Kidney capillary endothelial cell (primary cell): Measurements from ENCODE around the gene TCF12.

Source experiments
- DNase-seq: peaks from one replicate; pipeline ENCODE4 v3.0.0-alpha.2; 2018; ENCODE audit warnings: low spot score

TCF12 gene

DNA sequence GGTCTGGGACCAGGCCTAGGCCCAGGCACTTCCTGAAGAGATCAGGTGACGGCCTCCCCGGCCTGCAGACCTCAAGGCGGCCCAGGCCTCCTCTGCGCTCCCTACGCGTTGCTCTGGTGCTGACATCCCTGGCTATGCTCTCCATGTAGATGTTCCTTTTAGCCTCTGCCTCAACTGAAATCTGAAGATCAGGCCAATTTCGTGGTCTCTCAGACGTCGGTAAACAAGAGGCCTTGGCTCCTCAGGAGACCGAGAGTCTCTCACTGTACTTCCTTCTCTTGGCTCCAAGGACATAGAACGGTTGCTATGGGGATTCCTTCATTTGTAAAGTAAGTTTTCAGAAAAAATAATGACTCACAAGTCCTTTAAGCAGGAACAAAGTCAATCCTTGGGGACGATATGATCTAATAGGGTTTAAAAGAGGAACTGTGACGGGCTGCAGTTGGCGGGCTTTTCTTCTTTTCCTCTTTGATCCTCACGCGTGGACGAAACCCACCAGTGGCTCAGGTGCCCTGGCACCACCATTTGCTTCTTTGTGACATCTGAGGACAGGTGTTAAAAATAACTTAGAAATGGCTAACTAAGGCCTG lies 402.3 kb downstream of the TCF12 start:
- DNase-seq = peak; percentile 62

DNA sequence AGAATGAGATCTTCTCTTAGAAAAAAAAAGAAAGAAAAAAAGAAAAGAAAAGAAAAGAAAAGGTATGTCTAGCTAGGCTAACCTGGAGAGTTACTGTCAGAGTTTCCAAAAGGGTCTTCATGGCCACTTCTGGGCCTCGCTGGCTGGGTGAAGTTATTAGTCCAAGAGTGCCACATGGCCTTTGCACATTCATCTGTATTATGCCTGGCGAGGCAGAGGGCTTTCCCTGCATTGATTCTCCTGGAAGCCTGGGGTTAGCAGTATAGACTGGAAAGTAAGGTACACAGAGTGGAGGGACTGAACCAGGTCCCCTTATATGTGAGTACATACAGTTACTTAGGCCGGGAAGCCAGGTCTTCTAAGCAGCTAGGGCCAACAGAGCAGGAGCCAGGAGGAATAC lies 403.0 kb downstream of the TCF12 start:
- no peak for DNase-seq

DNA sequence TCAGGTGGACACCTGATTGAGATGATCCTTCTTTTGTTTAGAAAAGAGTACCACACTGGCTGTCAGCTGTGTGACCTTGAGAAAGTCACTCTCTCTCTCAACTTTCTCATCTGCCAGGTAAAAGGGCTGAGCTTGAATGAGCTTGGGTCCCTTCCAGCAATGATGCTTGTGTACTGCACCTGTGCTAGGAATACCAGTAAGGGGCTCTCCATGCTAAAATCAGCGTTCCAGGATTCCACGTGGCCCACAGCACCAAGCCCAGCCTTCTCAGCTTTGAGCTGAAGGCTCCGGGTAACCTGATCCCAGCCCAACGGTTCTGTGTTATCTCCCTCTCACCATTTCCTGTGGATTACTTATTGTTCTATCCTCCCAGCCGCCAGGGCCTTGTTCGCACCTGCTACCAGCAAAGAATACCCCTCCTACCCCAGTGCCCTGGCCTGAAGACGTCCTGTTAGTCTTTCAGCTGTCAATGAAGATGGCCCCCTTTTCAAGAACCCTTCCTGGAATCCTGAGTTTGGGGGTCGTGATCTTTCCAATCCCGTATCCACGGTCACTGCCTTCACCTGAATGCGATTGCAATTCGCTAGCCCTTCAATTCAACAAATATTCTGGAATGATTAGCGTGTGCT lies 403.6 kb downstream of the TCF12 start:
- DNase-seq = no peak

GRCh38 chr15:57322602-57323250 lies 404.3 kb downstream of the TCF12 start:
- DNase-seq = no peak

DNA sequence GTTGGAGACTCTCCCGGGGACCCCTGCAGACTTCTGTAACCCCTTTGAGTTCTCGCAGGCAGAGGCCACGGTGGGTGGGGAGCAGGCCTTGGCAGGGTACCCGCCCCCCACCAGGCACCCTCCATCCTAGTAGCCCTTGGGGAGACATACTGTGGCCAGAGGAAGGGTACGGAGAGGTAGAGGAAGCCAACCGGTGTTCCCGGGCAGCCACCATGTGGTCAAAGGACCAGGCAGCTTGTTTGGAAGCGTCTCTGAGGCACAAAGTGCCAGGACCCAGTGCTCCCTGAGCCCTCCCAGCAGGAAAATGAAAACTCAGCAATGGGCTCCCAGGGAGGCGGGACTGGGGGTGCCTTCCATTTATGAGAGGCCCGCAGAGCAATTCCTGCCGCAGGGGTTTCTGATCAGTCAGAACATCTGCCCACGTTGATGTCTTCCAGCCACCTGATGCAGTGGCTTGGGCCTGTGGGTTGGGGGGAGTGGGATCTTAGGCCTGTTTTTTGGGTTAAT lies 404.9 kb downstream of the TCF12 start:
- DNase-seq = no peak

DNA sequence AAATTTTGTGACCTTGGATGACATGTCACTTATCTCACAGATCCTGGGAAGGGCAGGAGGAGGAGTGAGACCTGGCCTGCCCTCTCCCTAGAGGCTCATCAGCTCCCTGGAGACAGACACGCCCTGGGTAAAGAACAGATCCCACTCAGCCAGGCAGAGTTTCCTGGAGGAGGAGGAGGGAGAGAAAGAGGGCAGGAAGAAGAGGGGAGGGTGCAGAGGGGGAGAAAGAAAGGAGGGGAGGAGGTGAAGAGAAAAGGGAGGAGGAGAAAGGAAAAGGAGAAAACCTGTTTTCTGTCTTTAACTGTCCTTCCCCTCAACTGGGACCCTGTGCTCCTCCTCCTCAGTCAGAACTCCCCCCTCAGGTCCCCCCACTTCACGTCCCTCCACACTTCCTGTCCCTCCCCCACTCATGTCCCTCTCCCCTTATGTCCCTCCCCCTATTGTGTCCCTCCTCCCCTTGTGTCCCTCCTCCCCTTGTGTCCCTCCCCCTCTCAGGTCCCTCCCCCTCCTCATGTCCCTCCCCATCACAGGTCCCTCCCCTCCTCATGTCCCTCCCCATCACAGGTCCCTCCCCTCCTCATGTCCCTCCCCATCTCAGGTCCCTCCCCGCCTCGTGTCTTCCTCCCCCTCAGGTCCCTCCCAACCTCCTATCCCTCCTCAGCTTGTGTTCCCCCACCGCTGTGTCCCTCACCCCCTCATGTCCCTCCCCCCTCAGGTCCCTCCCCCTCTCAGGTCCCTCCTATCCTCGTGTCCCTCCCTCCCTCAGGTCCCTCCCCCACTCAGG lies 405.6 kb downstream of the TCF12 start:
- DNase-seq = no peak

GRCh38 chr15:57324590-57324890 lies 406.1 kb downstream of the TCF12 start:
- no peak for DNase-seq

DNA sequence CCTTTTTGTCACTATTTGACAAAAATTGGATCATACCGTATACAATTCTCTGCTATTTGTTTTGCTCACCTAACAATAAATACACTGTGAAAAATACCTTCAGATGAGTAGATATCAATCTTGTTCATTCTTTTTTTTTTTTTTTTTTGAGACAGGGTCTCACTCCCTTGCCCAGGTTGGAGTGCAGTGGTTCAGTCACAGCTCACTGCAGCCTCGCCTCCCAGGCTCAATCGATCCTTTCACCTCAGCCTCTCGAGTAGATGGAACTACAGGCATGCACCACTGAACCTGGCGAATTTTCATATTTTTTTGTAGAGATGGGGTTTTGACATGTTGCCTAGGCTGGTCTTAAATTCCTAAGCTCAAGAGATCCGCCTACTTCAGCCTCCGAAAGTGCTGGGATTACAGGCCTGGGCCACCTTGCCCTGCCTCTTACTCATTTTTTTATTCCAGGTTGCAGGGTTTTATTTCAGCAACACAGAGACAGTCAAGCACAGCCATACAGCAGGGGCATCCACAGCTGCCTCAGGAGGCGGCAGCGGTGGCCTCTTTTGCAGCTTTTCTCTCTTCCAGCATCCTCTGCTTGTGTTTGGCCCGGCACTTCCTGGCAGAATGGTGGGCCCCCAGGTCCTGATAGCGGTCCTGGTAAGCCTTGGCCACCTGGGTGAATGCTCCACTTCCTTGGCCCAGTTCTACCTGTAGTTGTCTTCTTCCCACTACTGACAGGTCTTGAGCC lies 406.7 kb downstream of the TCF12 start:
- no peak for DNase-seq

GRCh38 chr15:57326196-57326595 lies 407.8 kb downstream of the TCF12 start:
- no peak for DNase-seq

GRCh38 chr15:57327985-57328471 lies 409.6 kb downstream of the TCF12 start:
- DNase-seq = no peak

GRCh38 chr15:57328479-57328878 lies 410.0 kb downstream of the TCF12 start:
- no peak for DNase-seq

DNA sequence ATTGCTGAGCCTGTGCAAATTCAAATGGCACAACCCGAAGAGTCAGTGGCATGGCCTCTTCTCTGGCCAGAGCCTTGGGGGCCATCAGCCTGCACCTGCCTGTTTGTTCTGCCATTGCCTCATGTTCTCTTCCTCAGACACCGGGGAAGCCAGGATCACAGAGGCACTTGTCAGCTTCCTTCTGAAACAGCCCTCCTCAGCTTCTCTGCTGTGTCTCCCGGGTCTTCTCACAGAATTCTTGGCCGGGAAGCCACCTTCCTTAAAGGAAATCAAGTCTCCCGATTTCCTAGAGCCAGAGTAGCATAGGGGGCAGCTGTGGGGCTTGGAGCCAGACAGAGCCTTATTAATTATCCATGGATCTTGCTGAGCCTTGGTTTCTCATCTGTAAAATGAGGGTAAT lies 410.5 kb downstream of the TCF12 start:
- no peak for DNase-seq

- DNase-seq = no peak
Measured at GRCh38 chr15:57329582-57330367, 411.3 kb downstream of the TCF12 start.

GRCh38 chr15:57330619-57331340 lies 412.3 kb downstream of the TCF12 start:
- DNase-seq = no peak

DNA sequence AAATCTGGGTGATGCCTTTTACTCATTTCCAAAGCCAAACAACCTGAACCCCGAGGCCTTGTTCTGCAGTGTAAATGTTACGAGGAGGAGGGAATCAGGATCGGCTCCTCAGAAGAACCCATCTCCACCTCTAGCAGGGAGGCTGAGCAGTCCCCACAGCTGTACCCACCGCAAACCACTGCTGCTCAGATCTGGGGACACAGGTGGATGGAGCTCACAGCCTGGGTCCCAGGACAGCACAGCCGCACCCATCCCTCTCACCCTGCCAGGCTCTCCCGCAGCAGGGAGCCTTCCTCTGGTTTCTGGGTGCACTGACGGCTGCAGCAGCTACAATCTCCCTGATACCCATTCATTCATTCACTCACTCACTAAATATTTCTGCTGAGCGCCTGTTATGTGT lies 413.9 kb downstream of the TCF12 start:
- DNase-seq = no peak

DNA sequence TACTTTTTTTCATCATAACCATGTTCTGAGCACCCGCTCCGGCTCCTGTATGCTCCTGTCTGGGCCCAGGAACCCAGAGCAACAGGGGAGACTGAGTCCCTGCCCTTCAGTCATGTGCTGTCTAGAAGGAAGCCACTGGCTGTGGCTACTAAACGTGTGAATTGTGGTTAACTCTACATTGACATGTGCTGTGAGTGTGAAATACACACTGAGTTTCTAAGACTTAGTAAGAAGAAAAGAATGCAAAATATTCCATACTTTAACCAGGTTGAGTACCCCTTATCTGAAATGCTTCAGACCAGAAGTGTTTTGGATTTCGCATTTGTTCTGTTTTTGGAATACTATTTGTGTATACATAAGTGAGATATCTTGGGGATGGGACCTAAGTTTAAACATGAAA lies 415.0 kb downstream of the TCF12 start:
- peak; percentile 15 for DNase-seq

GRCh38 chr15:57334257-57334656 lies 415.8 kb downstream of the TCF12 start:
- peak; percentile 88 for DNase-seq

- no peak for DNase-seq
Measured at GRCh38 chr15:57335293-57335715, 416.9 kb downstream of the TCF12 start.

- DNase-seq = peak; percentile 7
Measured at GRCh38 chr15:57335719-57336118, 417.3 kb downstream of the TCF12 start.

DNA sequence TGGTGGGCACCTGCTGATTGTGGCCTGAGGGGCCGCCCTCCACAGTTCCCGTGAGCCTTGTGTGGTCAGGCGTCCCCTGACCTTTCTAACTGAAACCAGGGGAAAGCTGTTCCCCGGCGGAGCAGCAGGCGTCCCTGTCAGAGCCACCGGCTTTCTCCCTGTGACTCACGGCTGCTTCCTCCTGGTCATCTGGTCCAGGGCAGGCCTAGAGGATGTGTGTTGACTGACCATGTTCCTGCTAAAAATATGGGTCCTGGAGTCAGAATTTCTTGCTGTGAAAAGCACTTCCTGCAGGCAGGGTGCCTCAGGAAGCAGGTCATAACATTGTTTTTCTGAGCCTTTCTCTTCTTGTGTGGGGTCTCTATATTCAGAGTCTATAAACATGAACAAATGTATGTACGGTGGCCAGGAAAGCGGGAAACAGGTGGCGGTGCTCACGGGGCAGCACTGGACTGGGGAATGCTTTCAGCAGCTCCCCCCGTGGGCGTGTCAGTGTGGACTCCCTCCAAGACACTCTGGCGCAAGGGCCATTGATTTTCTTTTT lies 419.5 kb downstream of the TCF12 start:
- peak; percentile 98 for DNase-seq
